ENCODE measurements around the gene FGD5. TPM values are rescaled to one million over a fixed set of nuclear protein-coding genes. Genes with fewer than 3 reads are reported as not detected.

FGD5 gene
- total and polyA plus RNA-seq, 8 donors, result 1.2 to 34.1 (median 9.0) TPM

- intact Hi-C loops (cut with DNase I; ENCODE audit: low total_unique reads), result no loop called here
These were observed 60.6 kb downstream of the FGD5 start for GRCh38 chr3:14879211-14879874.

GRCh38 chr3:14880447-14881106 is 61.8 kb downstream of the FGD5 start:
- H3K9me3 ChIP-seq, result no peaks in the 10 kb centered on the region
- H3K36me3 ChIP-seq, result peaks cover 0 to 3% (median 0%) of the 10 kb centered on the region in 4 donors
- no peak for TF ChIP-seq CTCF (IDR thresholded peaks at IDR 0.05)
- TF ChIP-seq POLR2AphosphoS5 (IDR thresholded peaks at IDR 0.05), result no peak
- no peak for TF ChIP-seq POLR2A (IDR thresholded peaks at IDR 0.05)
- TF ChIP-seq EP300 (IDR thresholded peaks at IDR 0.05), result no peak
- H3K27me3 ChIP-seq, result no peaks in the 10 kb centered on the region
- 74 to 94% (median 80%) methylated on average over 9 to 10 of the region's 10 CpGs for WGBS, 5 donors
- H3K4me3 ChIP-seq, result no peak overlapping the region
- no peak overlapping the region for H3K27ac ChIP-seq
- no peak for DNase-seq
- intact Hi-C loops (cut with DNase I; ENCODE audit: low total_unique reads), result no loop called here
- H3K4me1 ChIP-seq, result peaks cover 13 to 41% (median 32%) of the 10 kb centered on the region in 4 donors

More at GRCh38 chr3:14879211-14879874, 60.6 kb downstream of the FGD5 start:
- WGBS, 5 donors, result 46 to 57% (median 55%) methylated on average over 12 of the region's 12 CpGs
- Histone ChIP-seq H3K27me3 (no peaks in the 10 kb centered on the region), H3K36me3 (peaks cover 0 to 3% (median 0%) of the 10 kb centered on the region in 4 donors), H3K9me3 (no peaks in the 10 kb centered on the region), H3K27ac (peak overlapping the region in 2 of 5 donors; percentile 6 to 11), H3K4me1 (peaks cover 12 to 32% (median 21%) of the 10 kb centered on the region in 4 donors), H3K4me3 (no peak overlapping the region)
- DNase-seq, result peak in 1 of 2 donors; percentile 52
- TF ChIP-seq POLR2A (IDR thresholded peaks at IDR 0.05) (no peak), POLR2AphosphoS5 (IDR thresholded peaks at IDR 0.05) (no peak), EP300 (IDR thresholded peaks at IDR 0.05) (no peak), CTCF (IDR thresholded peaks at IDR 0.05) (no peak)

GRCh38 chr3:14883226-14883625 is 64.5 kb downstream of the FGD5 start:
- WGBS, 5 donors, result 91 to 97% (median 93%) methylated on average over 5 of the region's 5 CpGs
- Histone ChIP-seq H3K36me3 (peaks cover 0 to 3% (median 0%) of the 10 kb centered on the region in 4 donors), H3K27me3 (no peaks in the 10 kb centered on the region), H3K9me3 (no peaks in the 10 kb centered on the region), H3K27ac (no peak overlapping the region), H3K4me1 (peaks cover 0 to 28% (median 18%) of the 10 kb centered on the region in 4 donors), H3K4me3 (no peak overlapping the region)
- TF ChIP-seq CTCF (IDR thresholded peaks at IDR 0.05), result no peak
- no peak for TF ChIP-seq POLR2A (IDR thresholded peaks at IDR 0.05)
- no peak for TF ChIP-seq POLR2AphosphoS5 (IDR thresholded peaks at IDR 0.05)
- no peak for TF ChIP-seq EP300 (IDR thresholded peaks at IDR 0.05)
- intact Hi-C loops (cut with DNase I; ENCODE audit: low total_unique reads), result no loop called here
- no peak for DNase-seq

DNA sequence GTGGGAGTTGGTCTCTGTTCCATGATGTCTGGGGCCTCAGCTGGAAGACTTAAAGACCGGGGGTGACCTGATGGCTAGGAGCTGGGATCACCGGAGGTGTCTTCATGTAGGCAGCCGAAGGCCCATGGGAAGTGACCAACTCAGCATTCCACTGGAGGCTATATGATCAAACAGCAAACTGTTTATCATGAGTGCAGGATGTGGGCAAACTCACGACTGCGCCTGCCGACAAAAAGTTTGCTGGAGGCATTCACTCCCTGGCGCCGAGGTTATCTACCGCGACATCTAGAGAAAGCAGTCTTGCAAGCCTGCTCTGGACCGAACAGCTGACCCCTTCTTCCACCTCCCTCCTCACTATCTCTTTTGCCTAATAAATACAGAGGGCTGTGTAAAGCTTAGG is 65.9 kb downstream of the FGD5 start:
- Histone ChIP-seq H3K4me1 (peaks cover 0 to 23% (median 13%) of the 10 kb centered on the region in 4 donors), H3K27me3 (no peaks in the 10 kb centered on the region), H3K9me3 (no peaks in the 10 kb centered on the region), H3K27ac (peak overlapping the region in 2 of 5 donors; percentile 14 to 32), H3K4me3 (no peak overlapping the region), H3K36me3 (peaks cover 0 to 3% (median 0%) of the 10 kb centered on the region in 4 donors)
- TF ChIP-seq CTCF (IDR thresholded peaks at IDR 0.05) (no peak), POLR2AphosphoS5 (IDR thresholded peaks at IDR 0.05) (no peak), EP300 (IDR thresholded peaks at IDR 0.05) (no peak), POLR2A (IDR thresholded peaks at IDR 0.05) (no peak)
- 25 to 61% (median 44%) methylated on average over 11 of the region's 11 CpGs for WGBS, 5 donors
- intact Hi-C loops (cut with DNase I; ENCODE audit: low total_unique reads), result no loop called here
- no peak for DNase-seq

Measured in stomach (tissue), 9 donors.